GM10847 (cell line): Measurements from ENCODE around the gene COL25A1.

Source experiments
- POLR2A ChIP-seq: IDR thresholded peaks from 2 replicates; pipeline ENCODE4 v1.6.1; 2011; ENCODE audit not compliant: insufficient read length; ENCODE audit errors: extremely low read depth

Gene COL25A1

DNA sequence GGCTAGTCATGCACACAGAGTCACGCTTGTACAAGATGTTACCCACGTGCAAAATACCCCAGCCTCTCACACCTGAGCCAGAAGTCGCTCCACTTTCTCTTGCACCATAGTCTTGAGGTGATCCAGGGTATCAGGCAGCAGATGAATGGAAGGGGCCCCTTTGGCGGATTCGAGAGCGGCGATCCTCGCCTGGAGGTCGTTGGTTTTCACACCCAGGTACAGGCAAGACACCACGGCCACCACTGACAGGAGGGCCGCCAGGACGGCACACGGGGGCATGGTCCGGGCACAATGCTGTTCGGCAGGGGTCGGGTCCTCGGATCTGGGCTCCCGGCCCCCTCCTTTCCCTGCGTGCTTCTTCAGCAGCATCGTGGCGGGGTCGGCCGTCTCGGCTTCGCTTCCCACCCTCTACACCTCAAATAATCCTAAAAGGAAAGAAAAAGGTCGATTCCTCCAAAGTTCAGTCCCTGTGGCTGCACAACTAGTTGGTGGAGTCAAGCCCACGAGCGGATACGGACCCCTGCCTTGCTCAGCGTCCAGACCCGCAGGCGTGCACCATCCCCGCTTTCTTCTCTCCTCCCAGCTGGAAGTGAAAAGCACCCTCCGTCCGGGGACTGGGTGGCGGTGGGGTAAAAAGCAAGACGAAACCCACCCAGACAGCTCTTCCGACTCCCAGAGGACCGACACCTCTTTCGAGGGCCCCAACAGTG lies 652 bp downstream of the COL25A1 start:
- no peak for TF ChIP-seq POLR2A

DNA sequence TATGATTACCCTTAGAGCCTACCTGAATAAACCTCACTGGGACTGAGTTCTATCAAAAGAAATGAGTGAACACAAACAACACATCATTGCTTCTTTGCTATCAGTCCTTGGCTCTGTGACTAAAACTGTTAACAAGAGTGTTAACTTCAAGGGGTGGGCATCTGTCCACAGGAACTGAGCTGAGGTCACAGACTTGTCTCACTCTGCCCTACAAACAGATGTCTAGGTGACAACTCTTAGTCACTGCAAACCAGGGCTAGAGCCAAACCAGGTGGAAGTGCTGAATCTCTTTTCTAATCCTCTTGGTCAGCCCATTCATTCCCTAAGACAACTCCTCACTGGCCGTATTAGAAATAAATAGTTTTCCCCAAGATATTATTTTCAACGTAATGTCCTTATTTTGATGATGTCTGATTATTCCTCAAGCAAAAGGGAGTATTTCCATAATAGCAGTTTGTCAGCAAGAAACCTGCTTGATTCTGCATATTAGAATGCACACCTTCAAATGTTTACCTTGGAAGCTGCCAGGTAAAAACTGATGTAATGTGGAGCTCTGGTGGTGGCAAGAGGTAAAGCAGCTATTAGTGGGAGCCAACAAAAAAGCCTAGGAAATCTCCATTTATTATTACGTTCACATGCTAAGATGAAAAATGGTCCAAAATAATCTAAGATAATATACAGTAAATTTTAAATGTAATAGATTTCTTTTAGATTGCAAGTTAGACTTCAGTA lies 4.0 kb downstream of the COL25A1 start:
- no peak for TF ChIP-seq POLR2A

DNA sequence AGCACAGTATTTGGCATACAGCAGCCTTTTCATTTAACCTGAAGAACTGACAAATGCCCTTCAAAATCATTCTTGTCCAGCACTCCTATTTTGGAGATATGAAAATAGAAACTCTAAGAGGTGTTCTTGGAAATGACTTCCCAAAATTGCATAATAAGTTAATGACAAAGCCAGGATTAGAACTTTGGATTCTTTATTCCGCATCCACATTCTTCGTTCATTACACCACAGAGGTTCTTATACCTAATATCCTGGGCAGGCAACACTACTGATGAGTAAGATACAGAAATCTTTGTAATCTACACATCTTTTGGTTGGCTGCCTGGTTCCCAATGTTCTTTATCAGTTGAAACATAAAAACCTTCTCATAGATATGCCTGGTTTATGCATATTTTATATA lies 5.9 kb downstream of the COL25A1 start:
- TF ChIP-seq POLR2A: no peak

DNA sequence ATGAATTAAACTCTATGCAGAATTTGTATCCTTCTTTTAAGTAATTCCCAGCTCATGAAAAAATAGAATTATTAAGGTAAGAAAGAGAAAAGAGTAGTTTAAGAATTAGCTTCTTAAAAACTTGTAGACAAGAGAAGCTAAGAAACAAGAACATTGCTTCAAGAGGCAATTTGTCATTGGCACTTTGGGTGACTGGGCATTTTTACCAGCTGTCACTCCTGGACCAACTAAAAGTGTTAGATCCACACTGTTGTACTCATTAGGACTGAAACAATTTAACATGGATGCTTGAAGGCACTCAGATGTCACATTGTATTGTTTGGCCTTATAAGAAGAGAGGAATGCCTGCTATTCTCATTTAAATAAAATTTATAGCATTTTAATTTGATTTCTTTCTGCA lies 7.4 kb downstream of the COL25A1 start:
- TF ChIP-seq POLR2A: no peak

DNA sequence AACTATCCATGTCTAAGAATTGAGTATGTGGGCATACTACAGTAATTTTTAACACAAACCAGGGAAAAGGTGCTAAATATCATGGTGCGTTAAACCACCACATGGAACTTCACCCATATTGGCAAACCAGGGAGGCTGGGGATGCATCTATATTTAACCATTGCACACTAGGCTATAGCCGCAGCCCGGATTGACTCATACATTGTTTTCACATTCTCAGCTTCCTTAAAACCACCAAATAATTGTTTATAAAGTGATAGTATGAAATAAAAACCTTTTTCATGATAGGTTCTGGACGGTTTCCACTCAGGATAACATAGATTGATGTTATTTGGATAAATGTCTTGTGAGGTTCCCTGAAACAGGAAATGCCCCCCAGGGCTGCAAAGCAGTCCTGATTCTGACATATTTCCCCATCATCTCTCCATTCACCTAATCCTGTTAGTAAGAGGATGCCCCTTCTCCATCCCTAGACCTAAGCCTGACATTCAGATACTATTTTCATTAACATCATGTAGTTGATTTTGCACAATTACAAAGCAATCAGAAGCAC lies 7.9 kb downstream of the COL25A1 start:
- TF ChIP-seq POLR2A: no peak

DNA sequence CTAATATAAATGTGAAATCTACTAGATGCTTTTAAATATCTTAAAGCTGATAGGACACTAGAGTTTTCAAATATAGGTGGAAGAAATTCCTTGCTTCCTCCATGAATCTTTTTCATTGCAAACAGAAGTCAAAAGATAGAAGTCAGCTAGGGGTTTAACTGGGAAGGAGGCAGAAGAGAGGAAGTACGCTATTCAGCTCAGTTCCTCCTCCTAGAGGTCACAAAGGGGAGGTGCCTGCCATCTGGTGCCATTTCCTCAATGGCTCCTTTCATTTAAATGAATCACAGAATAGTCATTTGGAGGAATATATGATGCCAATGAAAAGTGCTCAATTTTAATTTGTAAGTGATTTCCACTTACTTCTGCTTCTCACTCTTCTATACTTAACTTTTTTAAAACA lies 8.5 kb downstream of the COL25A1 start:
- TF ChIP-seq POLR2A: no peak

DNA sequence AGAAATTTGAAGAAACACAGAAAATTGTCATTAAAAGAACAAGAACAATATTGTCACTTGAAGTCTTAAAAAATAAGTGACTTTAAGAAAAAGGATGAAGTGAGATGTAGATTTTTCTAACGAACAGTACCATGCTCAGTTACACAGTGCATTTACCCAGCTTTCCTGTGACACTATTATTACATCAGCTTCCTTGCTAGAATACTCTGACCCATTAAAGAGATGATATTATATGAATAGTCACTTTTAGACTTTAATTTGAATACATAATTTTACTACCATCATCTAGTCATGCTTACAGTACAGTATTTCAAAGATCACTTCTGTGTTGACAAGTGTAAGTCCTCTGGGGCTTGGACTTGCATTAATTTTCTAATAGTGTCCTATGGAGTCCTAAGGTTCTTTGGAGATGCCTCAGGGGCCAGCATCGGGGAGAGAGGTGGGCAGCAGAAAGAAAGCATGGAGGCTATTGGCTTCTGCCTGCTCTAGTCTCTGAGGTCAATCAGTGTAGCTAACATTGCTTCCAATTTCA lies 10.7 kb downstream of the COL25A1 start:
- TF ChIP-seq POLR2A: no peak

DNA sequence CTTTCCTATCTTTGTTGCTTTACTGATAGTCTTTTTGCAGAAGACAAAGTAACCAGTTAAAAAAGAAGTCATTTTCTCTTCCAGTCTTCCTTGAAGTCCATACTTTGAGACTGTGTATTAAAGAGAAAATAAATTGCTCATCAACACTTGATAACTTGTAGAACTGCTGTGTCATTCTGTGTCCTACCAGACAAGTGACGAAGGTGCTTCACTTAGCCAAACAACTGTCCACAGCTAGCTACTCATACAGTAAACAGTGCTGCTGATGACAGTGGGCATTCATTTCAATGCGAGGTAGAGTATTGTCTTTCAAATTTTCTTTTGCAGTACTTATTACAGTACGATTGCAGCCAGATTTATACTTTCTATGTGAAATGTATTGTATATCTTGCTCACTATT lies 11.5 kb downstream of the COL25A1 start:
- no peak for TF ChIP-seq POLR2A

DNA sequence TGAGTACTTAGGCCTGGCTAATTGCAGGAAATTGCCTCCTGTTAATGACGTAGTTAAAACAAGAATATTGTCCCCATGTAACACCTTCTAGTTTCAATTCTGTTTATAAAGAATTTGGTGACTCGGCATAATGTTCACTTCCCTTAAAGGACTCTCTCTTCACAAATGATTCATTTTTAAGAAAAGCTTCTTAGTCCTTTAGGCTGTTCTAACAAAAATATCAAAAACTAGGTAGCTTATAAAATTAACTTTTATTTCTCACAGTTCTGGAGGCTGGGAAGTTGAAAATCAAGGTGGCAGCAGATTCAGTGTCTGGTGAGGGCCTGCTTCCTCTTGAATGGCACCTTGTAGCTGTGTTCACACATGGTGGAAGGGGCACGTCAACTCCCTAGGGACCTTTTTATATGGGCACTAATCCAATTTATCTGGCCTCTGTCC lies 23.8 kb downstream of the COL25A1 start:
- TF ChIP-seq POLR2A: no peak

DNA sequence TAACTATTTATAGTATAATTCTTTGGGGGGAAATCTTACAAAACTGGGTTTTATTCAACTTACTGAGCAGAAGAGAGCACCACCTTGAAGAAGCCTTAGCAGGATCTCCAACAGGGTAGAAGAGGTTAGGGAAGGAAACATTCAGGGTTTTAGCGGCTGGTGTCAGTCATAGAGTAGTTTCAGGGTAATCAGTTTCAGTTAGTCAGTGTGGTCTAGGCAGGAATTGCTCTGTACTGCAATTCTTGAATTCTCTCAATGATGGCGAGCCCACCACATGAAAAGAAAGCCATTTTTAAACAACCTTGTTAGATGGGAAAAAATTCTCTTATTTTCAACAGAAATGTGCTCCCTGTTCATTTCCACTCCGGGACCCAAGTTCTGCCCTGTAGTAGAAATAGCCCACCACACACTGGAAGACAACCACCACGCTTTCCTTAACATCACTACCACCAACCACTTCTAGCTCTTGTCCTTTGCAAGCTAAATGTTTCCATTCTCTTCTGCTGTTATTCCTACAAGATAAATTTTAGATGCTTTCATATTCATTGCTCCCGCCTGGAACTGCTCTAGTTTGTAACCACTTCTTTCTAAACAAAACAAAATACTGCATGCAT lies 25.9 kb downstream of the COL25A1 start:
- no peak for TF ChIP-seq POLR2A

DNA sequence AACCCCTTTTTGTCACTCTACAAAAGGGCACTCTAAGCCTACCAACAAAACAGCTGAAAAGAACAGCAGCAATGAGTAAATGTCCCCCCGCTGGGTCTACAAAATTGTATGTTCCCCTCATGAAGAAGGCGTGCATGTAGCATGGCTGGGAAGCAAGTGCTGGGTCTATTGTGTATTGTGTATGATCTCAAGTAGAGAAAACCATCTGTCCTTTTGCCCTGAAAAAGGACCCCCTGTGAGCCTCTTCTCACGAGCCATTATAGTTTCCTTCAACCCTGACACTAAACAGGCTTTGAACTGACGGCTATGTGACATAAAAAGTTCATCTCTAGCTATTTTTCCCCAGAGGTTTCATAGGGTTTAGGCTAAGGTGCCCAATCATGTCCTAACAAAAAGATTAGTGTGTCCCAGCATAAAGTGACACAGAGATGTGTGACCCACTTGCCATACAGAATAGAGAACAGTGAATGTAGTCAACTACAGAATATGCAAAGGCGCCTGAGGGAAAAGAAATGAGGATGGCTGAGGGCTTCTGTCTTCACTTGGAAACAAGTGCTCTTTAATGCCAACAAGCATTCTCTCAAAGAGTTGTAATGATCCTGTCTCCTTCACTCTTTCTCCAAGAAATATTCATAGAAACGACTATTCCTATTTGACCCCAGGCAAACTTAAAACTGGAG lies 27.3 kb downstream of the COL25A1 start:
- no peak for TF ChIP-seq POLR2A

DNA sequence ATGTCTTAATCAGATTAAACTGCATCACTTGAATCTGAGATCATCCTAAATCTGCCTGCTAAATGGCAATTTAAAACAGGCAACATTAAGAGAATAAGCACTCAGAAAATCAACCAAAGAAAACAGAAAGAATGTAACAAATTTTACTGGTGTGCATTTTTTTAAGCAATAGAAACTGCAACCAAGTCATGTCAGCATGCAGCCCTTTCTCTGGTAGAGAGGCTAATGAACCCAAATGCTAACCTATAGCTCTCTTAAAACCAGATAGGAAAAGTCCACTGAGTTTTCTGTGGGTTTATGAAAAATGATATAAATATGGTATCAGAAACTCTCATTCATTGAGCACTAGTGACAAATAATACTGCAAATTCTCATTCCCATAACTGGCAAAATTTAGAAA lies 35.6 kb downstream of the COL25A1 start:
- TF ChIP-seq POLR2A: no peak

DNA sequence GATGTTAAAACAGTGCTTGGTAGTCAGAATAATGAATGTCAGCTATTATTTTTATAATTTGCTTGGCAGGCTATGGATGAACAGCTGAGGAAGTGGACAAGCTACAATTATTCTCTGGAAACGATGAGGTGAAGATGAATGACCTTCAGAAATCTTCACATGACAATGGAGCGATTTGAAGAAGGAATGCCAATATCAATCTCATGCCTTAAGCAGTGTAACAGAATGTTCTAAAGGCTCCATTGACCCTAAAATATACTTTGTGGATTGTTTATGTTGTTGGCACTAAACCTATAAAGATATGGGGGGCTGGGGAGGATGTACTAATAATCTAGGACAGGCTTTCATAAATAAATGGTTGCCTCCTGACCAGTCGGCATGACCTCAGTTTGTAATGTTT lies 36.2 kb downstream of the COL25A1 start:
- no peak for TF ChIP-seq POLR2A

DNA sequence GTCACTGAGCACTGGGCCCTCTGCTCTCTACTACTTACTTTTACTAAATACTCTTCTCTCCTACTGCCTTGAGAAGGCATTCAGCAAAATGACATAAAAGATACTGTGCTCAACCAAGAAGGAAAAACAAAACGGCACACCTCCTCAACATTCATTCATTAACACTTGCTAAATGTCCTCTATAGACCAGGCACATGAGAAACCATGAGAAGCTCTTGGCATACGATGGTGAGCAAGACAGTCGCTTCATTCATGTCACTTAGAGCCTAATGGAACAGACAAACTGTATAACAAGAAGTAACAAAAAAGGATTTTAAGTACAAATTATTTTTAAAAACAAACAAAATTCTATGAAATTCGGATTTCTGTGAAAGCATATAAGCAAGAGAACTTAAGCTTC lies 38.7 kb downstream of the COL25A1 start:
- no peak for TF ChIP-seq POLR2A

DNA sequence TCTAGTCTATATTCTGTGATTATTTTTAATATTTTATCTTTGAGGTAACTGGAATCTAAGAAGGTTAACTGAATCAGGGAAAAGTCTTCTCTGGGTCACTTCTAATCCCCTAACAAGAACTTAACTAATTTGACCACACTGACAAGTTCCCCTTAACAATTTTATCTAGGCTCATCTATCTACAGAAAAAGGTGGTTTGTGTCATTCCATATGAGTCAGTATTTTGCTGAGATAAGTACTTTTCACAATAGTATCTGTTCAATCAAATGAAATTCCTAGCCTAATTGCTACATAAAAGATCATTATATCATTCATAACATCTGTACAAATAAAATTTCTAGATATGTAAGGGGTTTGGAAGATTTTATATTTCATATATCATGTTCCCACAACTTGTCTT lies 45.6 kb downstream of the COL25A1 start:
- TF ChIP-seq POLR2A: no peak
